ENCODE results near the gene GPR84.

DNA sequence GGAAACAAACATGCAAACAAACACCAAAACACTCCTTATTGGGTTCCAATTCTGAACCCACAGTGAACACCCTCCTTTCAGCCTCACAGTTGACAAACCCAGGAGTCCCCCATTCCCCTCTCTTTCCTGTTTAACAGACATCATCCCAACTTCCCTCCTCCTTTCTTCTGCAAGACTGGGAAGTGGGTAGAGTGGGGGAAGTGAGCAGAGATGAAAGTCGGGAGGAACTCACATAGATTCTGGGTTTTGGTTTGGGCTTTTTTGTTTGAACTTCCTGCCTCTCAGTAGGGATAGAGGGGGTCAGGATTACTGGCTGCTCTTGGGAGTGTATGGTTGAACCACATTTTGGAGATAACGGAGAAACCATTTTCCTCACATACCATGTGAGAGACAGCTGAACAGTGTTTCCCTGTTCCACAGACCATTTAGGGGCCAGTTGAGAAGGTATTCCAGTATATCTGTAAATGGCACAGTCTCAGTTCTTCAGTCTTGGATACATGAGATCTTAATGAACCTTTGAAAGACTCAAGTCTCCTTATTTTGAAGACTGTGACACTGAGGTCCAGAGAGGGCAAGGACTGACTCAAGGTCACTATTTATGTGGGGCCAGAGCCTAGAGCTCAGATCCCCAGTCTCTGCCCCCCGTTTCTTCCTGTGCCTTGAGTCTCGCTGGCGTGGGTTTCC lies 3.9 kb upstream of the GPR84 start:
- TF ChIP-seq, protein P1, sequence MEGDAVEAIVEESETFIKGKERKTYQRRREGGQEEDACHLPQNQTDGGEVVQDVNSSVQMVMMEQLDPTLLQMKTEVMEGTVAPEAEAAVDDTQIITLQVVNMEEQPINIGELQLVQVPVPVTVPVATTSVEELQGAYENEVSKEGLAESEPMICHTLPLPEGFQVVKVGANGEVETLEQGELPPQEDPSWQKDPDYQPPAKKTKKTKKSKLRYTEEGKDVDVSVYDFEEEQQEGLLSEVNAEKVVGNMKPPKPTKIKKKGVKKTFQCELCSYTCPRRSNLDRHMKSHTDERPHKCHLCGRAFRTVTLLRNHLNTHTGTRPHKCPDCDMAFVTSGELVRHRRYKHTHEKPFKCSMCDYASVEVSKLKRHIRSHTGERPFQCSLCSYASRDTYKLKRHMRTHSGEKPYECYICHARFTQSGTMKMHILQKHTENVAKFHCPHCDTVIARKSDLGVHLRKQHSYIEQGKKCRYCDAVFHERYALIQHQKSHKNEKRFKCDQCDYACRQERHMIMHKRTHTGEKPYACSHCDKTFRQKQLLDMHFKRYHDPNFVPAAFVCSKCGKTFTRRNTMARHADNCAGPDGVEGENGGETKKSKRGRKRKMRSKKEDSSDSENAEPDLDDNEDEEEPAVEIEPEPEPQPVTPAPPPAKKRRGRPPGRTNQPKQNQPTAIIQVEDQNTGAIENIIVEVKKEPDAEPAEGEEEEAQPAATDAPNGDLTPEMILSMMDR (IDR thresholded peaks at IDR 0.05; ENCODE audit: low read length): no peak
- no peak for TF ChIP-seq EZH2 (IDR thresholded peaks at IDR 0.05; ENCODE audit: borderline replicate concordance, low read length)

Data from OCI-LY1 (cell line).